Breast epithelium (tissue), 3 donors: ENCODE results near the gene KLK2.
A peak's percentile ranks its signal among the peaks of the same experiment; 100 is the strongest.

Source experiments
- CTCF ChIP-seq, 3 donors: fragments of 450-650 bp; IDR thresholded peaks; one replicate each; pipeline ENCODE4 v1.5.1; 2016 to 2017; ENCODE audit warnings: antibody characterized with exemption in 3 of 3, mild to moderate bottlenecking in 3 of 3, moderate library complexity in 3 of 3
- POLR2A ChIP-seq: fragments of 450-650 bp; IDR thresholded peaks from one replicate; pipeline ENCODE4 v1.6.1; 2016; ENCODE audit warnings: antibody characterized with exemption, mild to moderate bottlenecking, moderate library complexity
- POLR2AphosphoS5 ChIP-seq, 3 donors: sonication (generic); formaldehyde crosslinking; IDR thresholded peaks; one replicate each; pipeline ENCODE4 v1.6.1; 2017; ENCODE audit warnings: antibody characterized with exemption in 3 of 3

GRCh38 chr19:50922317-50922853 lies 49.1 kb downstream of the KLK2 start:
- TF ChIP-seq CTCF (IDR thresholded peaks at IDR 0.05) (peak; percentile 73 to 80 (median 77)), POLR2AphosphoS5 (IDR thresholded peaks at IDR 0.05) (no peak), POLR2A (no peak)
